Dermis blood vessel endothelial cell (primary cell): ENCODE data around the gene FAM177B. TPM values are rescaled to one million over a fixed set of nuclear protein-coding genes. Genes with fewer than 3 reads are reported as not detected.

ENCODE experiments used
- DNase-seq: peaks from one replicate; pipeline ENCODE4 v3.0.0; 2010
- total RNA-seq: library from RNA; depleted of rRNA; stranded (reverse); fragments of >200 nt; gene quantifications from 2 replicates; pipeline ENCODE4 v1.2.3, GENCODE V29; 2014

FAM177B gene
- total RNA-seq, 1 donor from 2014 or later = not detected

GRCh38 chr1:222787729-222788128 lies 50.7 kb downstream of the FAM177B start:
- DNase-seq = no peak

- DNase-seq = no peak
Measured at GRCh38 chr1:222788402-222789156, 51.6 kb downstream of the FAM177B start.

DNA sequence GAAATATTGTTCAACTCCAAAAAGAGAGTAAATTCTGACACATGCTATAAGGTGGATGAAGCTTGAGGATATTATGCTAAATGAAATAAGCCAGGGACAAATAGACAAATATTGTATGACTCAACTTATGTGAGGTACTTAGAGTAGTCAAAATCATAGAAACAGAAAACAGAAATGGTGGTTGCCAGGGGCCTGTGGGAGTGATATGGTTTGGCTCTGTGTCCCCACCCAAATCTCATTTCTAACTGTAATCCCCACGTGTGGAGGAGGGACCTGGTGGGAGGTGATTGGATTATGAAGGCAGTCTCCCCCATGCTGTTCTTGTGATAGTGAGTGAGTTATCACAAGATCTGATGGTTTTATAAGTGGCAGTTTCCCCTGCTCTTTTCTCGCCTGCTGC lies 53.1 kb downstream of the FAM177B start:
- no peak for DNase-seq

DNA sequence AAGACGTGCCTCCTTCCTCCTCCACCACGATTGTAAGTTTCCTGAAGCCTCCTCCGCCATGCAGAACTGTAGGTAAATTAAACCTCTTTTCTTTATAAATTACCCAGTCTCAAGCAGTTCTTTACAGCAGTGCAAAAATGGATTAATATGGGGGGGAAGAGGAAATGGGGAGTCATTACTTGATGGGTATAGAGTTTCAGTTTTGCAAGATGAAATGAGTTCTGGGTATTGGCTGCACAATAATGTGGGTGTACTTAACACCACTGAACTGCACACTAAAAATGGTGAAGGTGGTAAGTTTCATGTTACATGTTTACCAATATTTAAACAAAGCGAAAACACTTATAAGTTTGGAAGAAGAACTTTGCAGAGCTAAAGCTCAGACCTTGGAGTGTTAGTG lies 53.5 kb downstream of the FAM177B start:
- DNase-seq = no peak

DNA sequence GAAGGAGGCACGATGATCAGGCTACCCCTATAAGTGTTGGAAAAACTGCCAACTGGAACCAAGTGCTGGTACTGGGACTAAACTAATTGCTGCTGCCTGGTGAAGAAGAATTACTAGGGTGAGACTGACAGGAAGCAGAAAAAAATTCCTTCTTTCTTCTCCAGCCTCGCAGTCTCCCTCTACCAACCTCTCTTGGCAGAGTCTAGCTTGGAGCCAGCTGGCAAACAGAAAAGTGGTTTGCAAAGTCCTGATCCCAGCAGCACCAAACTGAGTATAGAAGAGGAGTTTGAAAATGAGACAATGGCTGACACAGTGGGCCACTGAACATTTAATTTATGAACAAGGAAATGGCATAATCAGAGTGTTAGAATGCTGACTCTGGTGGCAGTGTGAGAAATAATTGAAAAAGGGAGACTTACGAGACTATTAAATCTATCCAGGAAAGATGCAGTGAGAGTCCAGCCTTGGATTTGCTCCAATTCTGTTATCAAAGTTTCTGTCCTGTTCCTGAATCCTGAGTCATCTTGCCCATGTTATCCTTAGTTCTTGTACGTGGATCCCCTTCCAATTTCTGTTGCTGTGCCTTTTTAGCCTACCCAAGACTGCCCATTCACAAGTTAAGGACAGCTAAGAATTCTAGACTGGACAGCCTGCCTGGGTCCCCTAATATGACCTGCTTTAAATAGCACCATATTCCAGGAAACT lies 54.2 kb downstream of the FAM177B start:
- DNase-seq = peak; percentile 54

GRCh38 chr1:222792744-222793143 lies 55.7 kb downstream of the FAM177B start:
- DNase-seq = peak; percentile 64

GRCh38 chr1:222794656-222795474 lies 57.9 kb downstream of the FAM177B start:
- DNase-seq = no peak

GRCh38 chr1:222798116-222798515 lies 61.1 kb downstream of the FAM177B start:
- DNase-seq = peak; percentile 61

- no peak for DNase-seq
Measured at GRCh38 chr1:222798975-222799374, 62.0 kb downstream of the FAM177B start.

Other genes with a start within 250 kb of the FAM177B start
- not detected in 2 replicates for gene HHIPL2, start 189.1 kb upstream of the FAM177B start, total RNA-seq
- 5.3 and 6.5 TPM in 2 replicates for gene TAF1A, start 147.3 kb upstream of the FAM177B start, total RNA-seq
- gene MIA3, start 119.1 kb upstream of the FAM177B start, total RNA-seq = 44.4 and 45.4 TPM in 2 replicates
- 51.4 and 102 TPM in 2 replicates for gene AIDA, start 24.7 kb upstream of the FAM177B start, total RNA-seq
- gene BROX, start 24.6 kb upstream of the FAM177B start, total RNA-seq = 46.6 and 63.0 TPM in 2 replicates
- gene DISP1, start 77.8 kb downstream of the FAM177B start, total RNA-seq = 1.0 and 1.7 TPM in 2 replicates